Kidney (tissue), 14 donors: ENCODE measurements around the gene MYOD1. TPM values are rescaled to one million over a fixed set of nuclear protein-coding genes. Genes with fewer than 3 reads are reported as not detected.

Source experiments
- DNase-seq, 5 donors: peaks; one replicate each; pipeline ENCODE4 v3.0.0-alpha.2; 2013 to 2020
- FAIRE-seq: peaks from 2 replicates; lab custom pipeline; 2012; peaks lifted over from hg19 to GRCh38; lab: Jason Lieb, UNC
- H3K27ac ChIP-seq, 2 donors: one replicate each; pipeline ENCODE4 v1.7.0; 2013; ENCODE audit warnings: low read depth in 2 of 2, low read length in 2 of 2, inconsistent platforms in 1 of 2
- H3K27me3 ChIP-seq: one replicate; pipeline ENCODE4 v1.7.1; 2013; ENCODE audit warnings: low read length, inconsistent platforms; ENCODE audit not compliant: control insufficient read depth, insufficient read depth
- H3K36me3 ChIP-seq, 3 donors: one replicate each; pipeline versions ENCODE4 v1.7.0 to v1.7.1; 2013; ENCODE audit warnings: low read length in 3 of 3, control low read depth in 1 of 3, inconsistent platforms in 1 of 3; ENCODE audit not compliant: insufficient read depth in 3 of 3, control insufficient read depth in 2 of 3
- H3K4me1 ChIP-seq, 3 donors: one replicate each; pipeline versions ENCODE4 v1.7.0 to v1.7.1; 2013; ENCODE audit warnings: low read length in 3 of 3, inconsistent platforms in 1 of 3, low read depth in 1 of 3; ENCODE audit not compliant: control insufficient read depth in 2 of 3, insufficient read depth in 2 of 3
- H3K4me3 ChIP-seq, 3 donors: one replicate each; pipeline versions ENCODE4 v1.7.0 to v1.8.1; 2013; ENCODE audit warnings: low read length in 3 of 3, control low read depth in 1 of 3, inconsistent platforms in 1 of 3
- H3K9ac ChIP-seq, 3 donors: one replicate each; pipeline versions ENCODE4 v1.7.0 to v1.7.1; 2013; ENCODE audit warnings: low read length in 3 of 3, control low read depth in 1 of 3, inconsistent platforms in 1 of 3
- H3K9me3 ChIP-seq, 3 donors: one replicate each; pipeline versions ENCODE4 v1.7.0 to v1.7.1; 2013; ENCODE audit warnings: low read length in 3 of 3, control low read depth in 1 of 3, inconsistent platforms in 1 of 3; ENCODE audit not compliant: control insufficient read depth in 2 of 3, insufficient read depth in 1 of 3
- CTCF ChIP-seq: IDR thresholded peaks from 3 replicates; pipeline ENCODE4 v1.5.1; 2012; ENCODE audit warnings: mild to moderate bottlenecking, moderate library complexity, borderline replicate concordance; ENCODE audit not compliant: insufficient read depth; ENCODE audit errors: extremely low read depth
- intact Hi-C: fragments of 100-400 bp; cut with DNase I; formaldehyde crosslinking; loops from one replicate; pipeline ENCODE4 v1.11.1; 2022
- polyA plus RNA-seq: library from polyadenylated mRNA; stranded (reverse); fragments of 350-450 nt; fragmentation: Illumina TruSeq; extraction: RNeasy Lipid Tissue Mini Kit (QIAGEN cat#74804); gene quantifications from one replicate; pipeline ENCODE4 v1.2.3, GENCODE V29; 2014; ENCODE audit warnings: low read depth, low replicate concordance; ENCODE audit not compliant: insufficient read depth
- total RNA-seq: library from RNA; stranded (reverse); fragmentation: NEBNext Ultra II Directional; extraction: Animal tissue kit (Norgen Biotek cat#: 25700); gene quantifications from one replicate; pipeline ENCODE4 v1.2.1, GENCODE V29; 2021
- donor health status: control.
- donor health status: control.
- donor health status: control.
- donor health status: control.
- donor health status: control.
- donor health status: DM: yes; HTN: yes; CAD: no.
- donor health status: Normal renal cell carcinoma (clear cell type).

The MYOD1 gene
- total and polyA plus RNA-seq, 2 donors from 2014 or later, result not detected

GRCh38 chr11:17695454-17696441 lies 23.6 kb upstream of the MYOD1 start:
- TF ChIP-seq CTCF, result no peak
- H3K27me3 ChIP-seq, result peaks cover 17% of the 10 kb centered on the region
- no peaks in the 10 kb centered on the region for H3K4me1 ChIP-seq
- intact Hi-C loops, result no loop called here
- H3K9me3 ChIP-seq, result no peaks in the 10 kb centered on the region
- no peak overlapping the region for H3K9ac ChIP-seq
- H3K27ac ChIP-seq, result no peak overlapping the region
- H3K4me3 ChIP-seq, result no peak overlapping the region
- FAIRE-seq (no peak), DNase-seq (no peak)
- no peaks in the 10 kb centered on the region for H3K36me3 ChIP-seq

GRCh38 chr11:17696741-17697140 lies 22.6 kb upstream of the MYOD1 start:
- intact Hi-C loops, result no loop called here
- Histone ChIP-seq H3K4me1 (no peaks in the 10 kb centered on the region), H3K27me3 (peaks cover 17% of the 10 kb centered on the region), H3K27ac (no peak overlapping the region), H3K9ac (no peak overlapping the region), H3K4me3 (no peak overlapping the region), H3K36me3 (no peaks in the 10 kb centered on the region), H3K9me3 (no peaks in the 10 kb centered on the region)
- DNase-seq (no peak), FAIRE-seq (no peak)
- no peak for TF ChIP-seq CTCF

- Histone ChIP-seq H3K9ac (no peak overlapping the region), H3K4me3 (no peak overlapping the region), H3K9me3 (no peaks in the 10 kb centered on the region), H3K36me3 (no peaks in the 10 kb centered on the region), H3K27ac (no peak overlapping the region), H3K27me3 (peaks cover 17% of the 10 kb centered on the region), H3K4me1 (no peaks in the 10 kb centered on the region)
- TF ChIP-seq CTCF, result no peak
- intact Hi-C loops, result no loop called here
- FAIRE-seq (no peak), DNase-seq (no peak)
Measured at GRCh38 chr11:17697175-17697949, 22.0 kb upstream of the MYOD1 start.
